ENCODE results near the gene PARD3.
"Not testable (repeated sequence)": the region's sequence is repeated elsewhere in the genome, so short reads cannot be mapped to it uniquely, and the experiment has no call there.

The PARD3 gene

GRCh38 chr10:34719328-34719727 is 95.8 kb downstream of the PARD3 start:
- in situ Hi-C loops (cut with HindIII; ENCODE audit: low sequenced_read_pairs): no loop called here

GRCh38 chr10:34717429-34717828 is 97.7 kb downstream of the PARD3 start:
- in situ Hi-C loops (cut with HindIII; ENCODE audit: low sequenced_read_pairs): no loop called here

GRCh38 chr10:34716958-34717357 is 98.1 kb downstream of the PARD3 start:
- in situ Hi-C loops (cut with HindIII; ENCODE audit: low sequenced_read_pairs): no loop called here

GRCh38 chr10:34716234-34716633 is 98.9 kb downstream of the PARD3 start:
- in situ Hi-C loops (cut with HindIII; ENCODE audit: low sequenced_read_pairs): no loop called here

- in situ Hi-C loops (cut with HindIII; ENCODE audit: low sequenced_read_pairs): no loop called here
Measured at GRCh38 chr10:34715511-34716187, 99.4 kb downstream of the PARD3 start.

GRCh38 chr10:34713875-34714274 is 101.2 kb downstream of the PARD3 start:
- in situ Hi-C loops (cut with HindIII; ENCODE audit: low sequenced_read_pairs): no loop called here

- in situ Hi-C loops (cut with HindIII; ENCODE audit: low sequenced_read_pairs): no loop called here
Measured at GRCh38 chr10:34711500-34711899, 103.6 kb downstream of the PARD3 start.

GRCh38 chr10:34710391-34710751 is 104.7 kb downstream of the PARD3 start:
- in situ Hi-C loops (cut with HindIII; ENCODE audit: low sequenced_read_pairs): no loop called here

- in situ Hi-C loops (cut with HindIII; ENCODE audit: low sequenced_read_pairs): no loop called here
Measured at GRCh38 chr10:34709637-34710390, 105.3 kb downstream of the PARD3 start.

- in situ Hi-C loops (cut with HindIII; ENCODE audit: low sequenced_read_pairs): no loop called here
Measured at GRCh38 chr10:34707656-34708055, 107.4 kb downstream of the PARD3 start.

GRCh38 chr10:34706992-34707391 is 108.1 kb downstream of the PARD3 start:
- in situ Hi-C loops (cut with HindIII; ENCODE audit: low sequenced_read_pairs): not testable (repeated sequence)

- in situ Hi-C loops (cut with HindIII; ENCODE audit: low sequenced_read_pairs): no loop called here
Measured at GRCh38 chr10:34706147-34706546, 108.9 kb downstream of the PARD3 start.

- in situ Hi-C loops (cut with HindIII; ENCODE audit: low sequenced_read_pairs): no loop called here
Measured at GRCh38 chr10:34705563-34705962, 109.5 kb downstream of the PARD3 start.

- in situ Hi-C loops (cut with HindIII; ENCODE audit: low sequenced_read_pairs): no loop called here
Measured at GRCh38 chr10:34704526-34705184, 110.4 kb downstream of the PARD3 start.

GRCh38 chr10:34702982-34703381 is 112.1 kb downstream of the PARD3 start:
- in situ Hi-C loops (cut with HindIII; ENCODE audit: low sequenced_read_pairs): no loop called here

- in situ Hi-C loops (cut with HindIII; ENCODE audit: low sequenced_read_pairs): no loop called here
Measured at GRCh38 chr10:34702093-34702937, 112.8 kb downstream of the PARD3 start.

GRCh38 chr10:34701194-34701593 is 113.9 kb downstream of the PARD3 start:
- in situ Hi-C loops (cut with HindIII; ENCODE audit: low sequenced_read_pairs): no loop called here

- in situ Hi-C loops (cut with HindIII; ENCODE audit: low sequenced_read_pairs): not testable (repeated sequence)
Measured at GRCh38 chr10:34700752-34701151, 114.3 kb downstream of the PARD3 start.

- in situ Hi-C loops (cut with HindIII; ENCODE audit: low sequenced_read_pairs): no loop called here
Measured at GRCh38 chr10:34699904-34700517, 115.1 kb downstream of the PARD3 start.

- in situ Hi-C loops (cut with HindIII; ENCODE audit: low sequenced_read_pairs): no loop called here
Measured at GRCh38 chr10:34698979-34699378, 116.1 kb downstream of the PARD3 start.

Measured in DLD1 (cell line).